Globus pallidus (tissue), 1 donor: ENCODE results near the gene CFAP20DC.
"Not testable (repeated sequence)": the region's sequence is repeated elsewhere in the genome, so short reads cannot be mapped to it uniquely, and the experiment has no call there.

Experiments
- DNase-seq: peaks from one replicate; pipeline ENCODE4 v3.0.0-alpha.2; 2015; ENCODE audit warnings: low spot score

CFAP20DC gene

GRCh38 chr3:58867621-58868020, 182.2 kb downstream of the CFAP20DC start:
- no peak for DNase-seq

- no peak for DNase-seq
Measured at GRCh38 chr3:58866079-58866478, 183.7 kb downstream of the CFAP20DC start.

- no peak for DNase-seq
Measured at GRCh38 chr3:58864480-58864879, 185.3 kb downstream of the CFAP20DC start.

GRCh38 chr3:58863206-58863605, 186.6 kb downstream of the CFAP20DC start:
- no peak for DNase-seq

GRCh38 chr3:58861551-58861950, 188.3 kb downstream of the CFAP20DC start:
- no peak for DNase-seq

- DNase-seq: no peak
Measured at GRCh38 chr3:58858126-58858525, 191.7 kb downstream of the CFAP20DC start.

- DNase-seq: no peak
Measured at GRCh38 chr3:58857402-58857801, 192.4 kb downstream of the CFAP20DC start.

- DNase-seq: no peak
Measured at GRCh38 chr3:58848826-58849225, 201.0 kb downstream of the CFAP20DC start.

GRCh38 chr3:58842050-58842747, 207.6 kb downstream of the CFAP20DC start:
- not testable (repeated sequence) for DNase-seq

GRCh38 chr3:58840949-58841348, 208.9 kb downstream of the CFAP20DC start:
- no peak for DNase-seq

GRCh38 chr3:58839964-58840363, 209.9 kb downstream of the CFAP20DC start:
- DNase-seq: no peak

GRCh38 chr3:58839187-58839586, 210.6 kb downstream of the CFAP20DC start:
- DNase-seq: no peak

- DNase-seq: no peak
Measured at GRCh38 chr3:58837856-58838255, 212.0 kb downstream of the CFAP20DC start.

- DNase-seq: no peak
Measured at GRCh38 chr3:58837141-58837843, 212.5 kb downstream of the CFAP20DC start.

- no peak for DNase-seq
Measured at GRCh38 chr3:58835086-58835485, 214.7 kb downstream of the CFAP20DC start.

- DNase-seq: no peak
Measured at GRCh38 chr3:58833491-58833890, 216.3 kb downstream of the CFAP20DC start.

- DNase-seq: no peak
Measured at GRCh38 chr3:58829321-58830000, 220.4 kb downstream of the CFAP20DC start.

GRCh38 chr3:58824777-58825176, 225.0 kb downstream of the CFAP20DC start:
- no peak for DNase-seq

- peak; percentile 29 for DNase-seq
Measured at GRCh38 chr3:58824285-58824684, 225.5 kb downstream of the CFAP20DC start.

GRCh38 chr3:58806551-58807244, 243.1 kb downstream of the CFAP20DC start:
- DNase-seq: not testable (repeated sequence)

- DNase-seq: no peak
Measured at GRCh38 chr3:58804914-58805313, 244.9 kb downstream of the CFAP20DC start.

GRCh38 chr3:58801541-58801940, 248.3 kb downstream of the CFAP20DC start:
- DNase-seq: no peak
